ENCODE measurements around the gene GRHL3. TPM values are rescaled to one million over a fixed set of nuclear protein-coding genes. Genes with fewer than 3 reads are reported as not detected.

Gene GRHL3
- total and polyA plus RNA-seq, 2 donors, result 0.90 to 3.2 TPM

Other genes with a start within 250 kb of the GRHL3 start
- gene MYOM3, start 207.2 kb upstream of the GRHL3 start, total RNA-seq, result 1.5 TPM
- gene MYOM3, start 207.2 kb upstream of the GRHL3 start, polyA plus RNA-seq, result 0.71 TPM
- not detected for gene IL22RA1, start 176.2 kb upstream of the GRHL3 start, total RNA-seq
- 0.09 TPM for gene IL22RA1, start 176.2 kb upstream of the GRHL3 start, polyA plus RNA-seq
- 0.66 TPM for gene IFNLR1, start 132.1 kb upstream of the GRHL3 start, total RNA-seq
- 1.3 TPM for gene IFNLR1, start 132.1 kb upstream of the GRHL3 start, polyA plus RNA-seq
- 3.3 TPM for gene STPG1, start 94.4 kb downstream of the GRHL3 start, total RNA-seq
- gene STPG1, start 94.4 kb downstream of the GRHL3 start, polyA plus RNA-seq, result 3.5 TPM
- gene NIPAL3, start 96.4 kb downstream of the GRHL3 start, total RNA-seq, result 17.1 TPM
- gene NIPAL3, start 96.4 kb downstream of the GRHL3 start, polyA plus RNA-seq, result 9.2 TPM
- 13.2 TPM for gene RCAN3, start 183.5 kb downstream of the GRHL3 start, total RNA-seq
- gene RCAN3, start 183.5 kb downstream of the GRHL3 start, polyA plus RNA-seq, result 21.2 TPM
- 0.09 TPM for gene NCMAP, start 236.7 kb downstream of the GRHL3 start, total RNA-seq
- gene NCMAP, start 236.7 kb downstream of the GRHL3 start, polyA plus RNA-seq, result 0.11 TPM